ENCODE data around the gene POLR2L. TPM values are rescaled to one million over a fixed set of nuclear protein-coding genes. Genes with fewer than 3 reads are reported as not detected.
A peak's percentile ranks its signal among the peaks of the same experiment; 100 is the strongest.

POLR2L gene
- total and polyA plus RNA-seq, 2 of the 13 experiments (the other 11 are each of a cell fraction or from before 2014, with no cell fraction given): 104 to 114 TPM

DNA sequence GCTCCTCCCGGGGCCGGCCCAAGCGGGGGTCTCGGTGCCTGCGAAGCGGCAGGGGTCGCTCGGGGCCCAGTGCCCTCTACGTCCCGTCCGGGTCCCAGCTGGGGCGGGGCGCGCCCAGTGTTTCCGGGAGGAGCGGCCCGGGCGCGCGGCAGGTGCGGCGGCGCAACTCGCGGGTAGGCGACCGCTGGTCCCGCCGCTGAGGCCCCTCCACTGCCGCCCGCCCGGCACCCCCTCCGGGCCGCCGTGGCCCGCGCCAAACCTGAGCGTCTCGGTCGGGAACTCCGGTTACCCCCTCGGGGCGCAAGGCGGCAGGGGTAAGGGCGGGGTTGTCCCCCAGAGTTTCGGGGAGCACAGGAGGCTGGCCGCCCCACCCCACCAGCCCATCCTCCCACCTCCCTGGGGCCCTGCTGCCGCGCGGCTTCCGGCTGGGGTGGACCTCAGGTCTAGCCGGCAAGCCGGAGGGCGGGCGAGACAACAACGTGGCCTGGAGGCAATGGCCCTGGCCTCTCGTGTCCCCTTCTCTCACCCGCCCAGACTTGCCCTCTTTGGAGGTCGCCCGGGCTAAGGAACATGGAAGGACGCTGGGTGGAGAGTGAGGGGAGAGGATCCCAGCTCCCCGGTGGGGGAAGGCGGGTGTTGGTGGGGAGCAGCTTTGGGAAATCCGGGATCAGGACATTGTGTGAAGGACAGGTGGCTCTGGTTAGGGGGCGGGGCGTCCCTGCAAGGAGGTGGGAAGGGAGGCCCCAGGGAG is 15.0 kb downstream of the POLR2L start (continued):
- TF ChIP-seq ZNF547 (CRISPR knock-in tag; IDR thresholded peaks at IDR 0.05) (peak; percentile 86), BORCS8-MEF2B (CRISPR knock-in tag; IDR thresholded peaks at IDR 0.05) (peak; percentile 50; the same call in 1 of the 2 replicates), REL (CRISPR knock-in tag; conservative IDR thresholded peaks at IDR 0.05) (no peak), ZBTB42 (CRISPR knock-in tag; IDR thresholded peaks at IDR 0.05) (peak; percentile 38; the same call in 1 of the 2 replicates), ZNF792 (CRISPR knock-in tag; IDR thresholded peaks at IDR 0.05) (peak; percentile 42; the same call in 1 of the 2 replicates), ZNF343 (CRISPR knock-in tag; IDR thresholded peaks at IDR 0.05) (peak; percentile 76; the same call in 1 of the 2 replicates), GATAD2A (CRISPR knock-in tag; IDR thresholded peaks at IDR 0.05) (peak; percentile 48; the same call in 1 of the 2 replicates), CENPX (CRISPR knock-in tag; IDR thresholded peaks at IDR 0.05) (no peak), IKZF5 (CRISPR knock-in tag; IDR thresholded peaks at IDR 0.05) (peak; percentile 55; the same call in 1 of the 2 replicates), NR2F1 (CRISPR knock-in tag; IDR thresholded peaks at IDR 0.05) (no peak; a peak in 1 of 4 replicates), FOSL2 (CRISPR knock-in tag; IDR thresholded peaks at IDR 0.05) (peak; percentile 29; the same call in 1 of the 2 replicates), HNF4G (IDR thresholded peaks at IDR 0.05; ENCODE audit: borderline replicate concordance, low read depth, low read length) (no peak), HNF4G (CRISPR knock-in tag; IDR thresholded peaks at IDR 0.05; ENCODE audit: borderline replicate concordance, low read depth) (no peak), CCAR2 (optimal IDR thresholded peaks at IDR 0.05; ENCODE audit: low read depth, low read length) (peak; percentile 48), ZFP41 (CRISPR knock-in tag; IDR thresholded peaks at IDR 0.05; ENCODE audit: borderline replicate concordance) (peak; percentile 69; the same call in 1 of the 2 replicates), ZNF891 (CRISPR knock-in tag; IDR thresholded peaks at IDR 0.05) (peak; percentile 50; the same call in 1 of the 2 replicates), NCOA1 (CRISPR knock-in tag; IDR thresholded peaks at IDR 0.05) (no peak), ZNF205 (CRISPR knock-in tag; IDR thresholded peaks at IDR 0.05) (no peak), ZNF18 (CRISPR knock-in tag; IDR thresholded peaks at IDR 0.05; ENCODE audit: insufficient replicate concordance) (peak; percentile 84), GFI1 (CRISPR knock-in tag; IDR thresholded peaks at IDR 0.05; ENCODE audit: borderline replicate concordance) (no peak), PHF8 (CRISPR knock-in tag; IDR thresholded peaks at IDR 0.05) (peak; percentile 82)
- TF ChIP-seq, protein P1, sequence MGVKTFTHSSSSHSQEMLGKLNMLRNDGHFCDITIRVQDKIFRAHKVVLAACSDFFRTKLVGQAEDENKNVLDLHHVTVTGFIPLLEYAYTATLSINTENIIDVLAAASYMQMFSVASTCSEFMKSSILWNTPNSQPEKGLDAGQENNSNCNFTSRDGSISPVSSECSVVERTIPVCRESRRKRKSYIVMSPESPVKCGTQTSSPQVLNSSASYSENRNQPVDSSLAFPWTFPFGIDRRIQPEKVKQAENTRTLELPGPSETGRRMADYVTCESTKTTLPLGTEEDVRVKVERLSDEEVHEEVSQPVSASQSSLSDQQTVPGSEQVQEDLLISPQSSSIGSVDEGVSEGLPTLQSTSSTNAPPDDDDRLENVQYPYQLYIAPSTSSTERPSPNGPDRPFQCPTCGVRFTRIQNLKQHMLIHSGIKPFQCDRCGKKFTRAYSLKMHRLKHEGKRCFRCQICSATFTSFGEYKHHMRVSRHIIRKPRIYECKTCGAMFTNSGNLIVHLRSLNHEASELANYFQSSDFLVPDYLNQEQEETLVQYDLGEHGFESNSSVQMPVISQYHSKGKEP (CRISPR knock-in tag; IDR thresholded peaks at IDR 0.05): no peak
- TF ChIP-seq, protein P2, sequence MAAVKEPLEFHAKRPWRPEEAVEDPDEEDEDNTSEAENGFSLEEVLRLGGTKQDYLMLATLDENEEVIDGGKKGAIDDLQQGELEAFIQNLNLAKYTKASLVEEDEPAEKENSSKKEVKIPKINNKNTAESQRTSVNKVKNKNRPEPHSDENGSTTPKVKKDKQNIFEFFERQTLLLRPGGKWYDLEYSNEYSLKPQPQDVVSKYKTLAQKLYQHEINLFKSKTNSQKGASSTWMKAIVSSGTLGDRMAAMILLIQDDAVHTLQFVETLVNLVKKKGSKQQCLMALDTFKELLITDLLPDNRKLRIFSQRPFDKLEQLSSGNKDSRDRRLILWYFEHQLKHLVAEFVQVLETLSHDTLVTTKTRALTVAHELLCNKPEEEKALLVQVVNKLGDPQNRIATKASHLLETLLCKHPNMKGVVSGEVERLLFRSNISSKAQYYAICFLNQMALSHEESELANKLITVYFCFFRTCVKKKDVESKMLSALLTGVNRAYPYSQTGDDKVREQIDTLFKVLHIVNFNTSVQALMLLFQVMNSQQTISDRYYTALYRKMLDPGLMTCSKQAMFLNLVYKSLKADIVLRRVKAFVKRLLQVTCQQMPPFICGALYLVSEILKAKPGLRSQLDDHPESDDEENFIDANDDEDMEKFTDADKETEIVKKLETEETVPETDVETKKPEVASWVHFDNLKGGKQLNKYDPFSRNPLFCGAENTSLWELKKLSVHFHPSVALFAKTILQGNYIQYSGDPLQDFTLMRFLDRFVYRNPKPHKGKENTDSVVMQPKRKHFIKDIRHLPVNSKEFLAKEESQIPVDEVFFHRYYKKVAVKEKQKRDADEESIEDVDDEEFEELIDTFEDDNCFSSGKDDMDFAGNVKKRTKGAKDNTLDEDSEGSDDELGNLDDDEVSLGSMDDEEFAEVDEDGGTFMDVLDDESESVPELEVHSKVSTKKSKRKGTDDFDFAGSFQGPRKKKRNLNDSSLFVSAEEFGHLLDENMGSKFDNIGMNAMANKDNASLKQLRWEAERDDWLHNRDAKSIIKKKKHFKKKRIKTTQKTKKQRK (IDR thresholded peaks at IDR 0.05; ENCODE audit: low read length): no peak
